Neuronal stem cell (in vitro differentiated cells): ENCODE data around the gene C3orf85.

Experiments
- DNase-seq: peaks from one replicate; pipeline ENCODE4 v3.0.0-alpha.2; 2013; ENCODE audit warnings: low spot score
- H2AFZ ChIP-seq: one replicate; pipeline ENCODE4 v1.6.1; 2013; ENCODE audit warnings: mild to moderate bottlenecking, low read length, inconsistent platforms
- H2AK5ac ChIP-seq: 2 replicates; pipeline ENCODE4 v1.6.1; 2013; ENCODE audit warnings: low read depth, mild to moderate bottlenecking, inconsistent platforms, low read length, moderate library complexity, mixed read lengths
- H2BK120ac ChIP-seq: 2 replicates; pipeline ENCODE4 v1.6.1; 2013; ENCODE audit warnings: low read depth, mild to moderate bottlenecking, inconsistent platforms, low read length, moderate library complexity, mixed read lengths
- H2BK12ac ChIP-seq: one replicate; pipeline ENCODE4 v1.6.1; 2013; ENCODE audit warnings: low read length, inconsistent platforms
- H2BK15ac ChIP-seq: 2 replicates; pipeline ENCODE4 v1.6.1; 2013; ENCODE audit warnings: mild to moderate bottlenecking, low read length, inconsistent platforms, mixed read lengths
- H2BK5ac ChIP-seq: one replicate; pipeline ENCODE4 v1.6.1; 2013; ENCODE audit warnings: inconsistent platforms, mild to moderate bottlenecking, low read length, moderate library complexity
- H3K14ac ChIP-seq: one replicate; pipeline ENCODE4 v1.6.1; 2013; ENCODE audit warnings: low read length, inconsistent platforms
- H3K18ac ChIP-seq: 2 replicates; pipeline ENCODE4 v1.6.1; 2013; ENCODE audit warnings: low read length, inconsistent platforms
- H3K23ac ChIP-seq: 2 replicates; pipeline ENCODE4 v1.6.1; 2013; ENCODE audit warnings: low read depth, mild to moderate bottlenecking, mixed read lengths, low read length, inconsistent platforms; ENCODE audit not compliant: poor library complexity
- H3K27ac ChIP-seq: replicated peaks from 3 replicates; pipeline ENCODE4 v1.5.1; 2013; ENCODE audit warnings: low read length, inconsistent platforms
- H3K27me3 ChIP-seq, 3 experiments: 2 replicates each; pipeline ENCODE4 v1.6.1; 2013; ENCODE audit warnings: low read length in 3 of 3, mild to moderate bottlenecking in 2 of 3, inconsistent platforms in 1 of 3, low read depth in 1 of 3, mixed read lengths in 1 of 3, moderate library complexity in 1 of 3; ENCODE audit not compliant: control insufficient read depth in 3 of 3, insufficient read depth in 3 of 3
- H3K36me3 ChIP-seq, 2 donors: replicated peaks in 1 of 2; 2 replicates each; pipeline ENCODE4 v1.6.1; 2013; ENCODE audit warnings: low read length in 2 of 2; ENCODE audit not compliant: control insufficient read depth in 2 of 2, insufficient read depth in 2 of 2
- H3K4ac ChIP-seq: 2 replicates; pipeline ENCODE4 v1.6.1; 2013; ENCODE audit warnings: inconsistent platforms, mild to moderate bottlenecking, low read length, moderate library complexity
- H3K4me1 ChIP-seq, 2 donors: 1 replicate in 1 of 2; 2 replicates in 1 of 2; pipeline ENCODE4 v1.6.1; 2013; ENCODE audit warnings: low read length in 2 of 2, low read depth in 1 of 2; ENCODE audit not compliant: control insufficient read depth in 2 of 2, insufficient read depth in 1 of 2
- H3K4me2 ChIP-seq: one replicate; pipeline ENCODE4 v1.6.1; 2013; ENCODE audit warnings: mild to moderate bottlenecking, low read length, inconsistent platforms; ENCODE audit not compliant: insufficient read depth, poor library complexity, severe bottlenecking
- H3K4me3 ChIP-seq, 2 donors: 2 replicates each; pipeline ENCODE4 v1.5.1; 2013; ENCODE audit warnings: low read length in 2 of 2, mild to moderate bottlenecking in 2 of 2, inconsistent platforms in 1 of 2, moderate library complexity in 1 of 2
- H3K79me1 ChIP-seq: one replicate; pipeline ENCODE4 v1.6.1; 2013; ENCODE audit warnings: low read depth, mild to moderate bottlenecking, inconsistent platforms, low read length, moderate library complexity
- H3K9ac ChIP-seq: one replicate; pipeline ENCODE4 v1.6.1; 2013; ENCODE audit warnings: mild to moderate bottlenecking, low read depth, low read length, inconsistent platforms; ENCODE audit not compliant: poor library complexity
- H3K9me3 ChIP-seq, 2 donors: replicated peaks in 1 of 2; 2 replicates each; pipeline versions ENCODE3 to v1.6.1; 2013; ENCODE audit warnings: low read length in 2 of 2, mild to moderate bottlenecking in 2 of 2, inconsistent platforms in 1 of 2, low read depth in 1 of 2, mixed read lengths in 1 of 2, moderate library complexity in 1 of 2; ENCODE audit not compliant: control insufficient read depth in 2 of 2, insufficient read depth in 1 of 2
- H4K8ac ChIP-seq: one replicate; pipeline ENCODE4 v1.6.1; 2013; ENCODE audit warnings: low read depth, mild to moderate bottlenecking, inconsistent platforms, low read length, moderate library complexity
- H4K91ac ChIP-seq: one replicate; pipeline ENCODE4 v1.6.1; 2013; ENCODE audit warnings: low read length, low read depth, mild to moderate bottlenecking, inconsistent platforms; ENCODE audit not compliant: poor library complexity
- WGBS, 2 donors: extraction: QIAGEN DNeasy Blood & Tissue Kit; methylation state at CpG; one replicate each; pipeline ENCODE4 v1.1.7; 2013; ENCODE audit warnings: missing lambda C conversion rate in 2 of 2, mixed read lengths in 1 of 2; ENCODE audit not compliant: insufficient read length in 2 of 2, insufficient replicate concordance in 1 of 2; ENCODE audit errors: extremely low coverage in 2 of 2; 5-methylcytosine and 5-hydroxymethylcytosine counted together

The C3orf85 gene

GRCh38 chr3:109118584-109118983 lies 17.9 kb upstream of the C3orf85 start:
- Histone ChIP-seq H2BK12ac (no peak overlapping the region), H3K36me3 (no peaks in the 10 kb centered on the region), H3K9ac (no peak overlapping the region), H2AFZ (no peak overlapping the region), H3K27me3 (no peaks in the 10 kb centered on the region), H3K27ac (no peak overlapping the region), H2AK5ac (no peak overlapping the region), H3K4me3 (no peak overlapping the region), H3K4me2 (no peak overlapping the region), H3K23ac (no peak overlapping the region), H3K4me1 (no peaks in the 10 kb centered on the region), H4K91ac (no peak overlapping the region), H3K14ac (no peak overlapping the region), H2BK5ac (no peak overlapping the region), H3K9me3 (no peaks in the 10 kb centered on the region), H2BK15ac (no peak overlapping the region), H3K79me1 (no peaks in the 10 kb centered on the region), H2BK120ac (no peak overlapping the region), H3K18ac (no peak overlapping the region), H3K4ac (no peak overlapping the region), H4K8ac (no peak overlapping the region)
- no peak for DNase-seq
- no CpG with 5 or more reads among the region's 7 CpGs for WGBS, 2 donors

GRCh38 chr3:109122690-109123089 lies 13.8 kb upstream of the C3orf85 start:
- no peak overlapping the region for H3K18ac ChIP-seq
- no peak overlapping the region for H2BK120ac ChIP-seq
- H3K4me3 ChIP-seq = no peak overlapping the region
- H2BK12ac ChIP-seq = no peak overlapping the region
- no peak overlapping the region for H2AK5ac ChIP-seq
- no peak overlapping the region for H3K4me2 ChIP-seq
- no peaks in the 10 kb centered on the region for H3K79me1 ChIP-seq
- H4K91ac ChIP-seq = no peak overlapping the region
- no peaks in the 10 kb centered on the region for H3K4me1 ChIP-seq
- no peak overlapping the region for H3K9ac ChIP-seq
- no peak overlapping the region for H3K14ac ChIP-seq
- H3K4ac ChIP-seq = no peak overlapping the region
- H3K27ac ChIP-seq = no peak overlapping the region
- H3K27me3 ChIP-seq = no peaks in the 10 kb centered on the region
- DNase-seq = no peak
- H4K8ac ChIP-seq = no peak overlapping the region
- H2AFZ ChIP-seq = no peak overlapping the region
- no peaks in the 10 kb centered on the region for H3K36me3 ChIP-seq
- H3K23ac ChIP-seq = no peak overlapping the region
- no peak overlapping the region for H2BK15ac ChIP-seq
- H2BK5ac ChIP-seq = no peak overlapping the region
- H3K9me3 ChIP-seq = no peaks in the 10 kb centered on the region

- H3K18ac ChIP-seq = no peak overlapping the region
- no peak overlapping the region for H3K4me3 ChIP-seq
- no peak overlapping the region for H2AK5ac ChIP-seq
- no peak overlapping the region for H4K91ac ChIP-seq
- no peaks in the 10 kb centered on the region for H3K27me3 ChIP-seq
- H3K27ac ChIP-seq = no peak overlapping the region
- no peak overlapping the region for H3K9ac ChIP-seq
- no peaks in the 10 kb centered on the region for H3K4me1 ChIP-seq
- H3K14ac ChIP-seq = no peak overlapping the region
- no peak overlapping the region for H2BK12ac ChIP-seq
- H3K4ac ChIP-seq = no peak overlapping the region
- H3K23ac ChIP-seq = no peak overlapping the region
- no peak for DNase-seq
- no peak overlapping the region for H2BK120ac ChIP-seq
- no peak overlapping the region for H2AFZ ChIP-seq
- H2BK5ac ChIP-seq = no peak overlapping the region
- no peaks in the 10 kb centered on the region for H3K9me3 ChIP-seq
- no peak overlapping the region for H2BK15ac ChIP-seq
- H3K4me2 ChIP-seq = no peak overlapping the region
- no peak overlapping the region for H4K8ac ChIP-seq
- H3K36me3 ChIP-seq = no peaks in the 10 kb centered on the region
- H3K79me1 ChIP-seq = no peaks in the 10 kb centered on the region
These were observed 10.6 kb upstream of the C3orf85 start for GRCh38 chr3:109125902-109126301.

GRCh38 chr3:109127553-109127952 lies 9.0 kb upstream of the C3orf85 start:
- Histone ChIP-seq H2BK12ac (no peak overlapping the region), H3K4me1 (no peaks in the 10 kb centered on the region), H4K8ac (no peak overlapping the region), H3K27ac (no peak overlapping the region), H2BK120ac (no peak overlapping the region), H3K79me1 (no peaks in the 10 kb centered on the region), H3K4me3 (no peak overlapping the region), H2BK5ac (no peak overlapping the region), H2AFZ (no peak overlapping the region), H3K36me3 (no peaks in the 10 kb centered on the region), H2BK15ac (no peak overlapping the region), H3K23ac (no peak overlapping the region), H3K14ac (no peak overlapping the region), H3K18ac (no peak overlapping the region), H4K91ac (no peak overlapping the region), H3K9me3 (no peaks in the 10 kb centered on the region), H2AK5ac (no peak overlapping the region), H3K9ac (no peak overlapping the region), H3K4ac (no peak overlapping the region), H3K27me3 (no peaks in the 10 kb centered on the region), H3K4me2 (no peak overlapping the region)
- no peak for DNase-seq
- WGBS, 2 donors = no CpG with 5 or more reads among the region's 2 CpGs
